Measurements from ENCODE around the gene AMPH. TPM values are rescaled to one million over a fixed set of nuclear protein-coding genes. Genes with fewer than 3 reads are reported as not detected.
"Not testable (repeated sequence)": the region's sequence is repeated elsewhere in the genome, so short reads cannot be mapped to it uniquely, and the experiment has no call there.

The AMPH gene
- total RNA-seq, 1 donor = not detected

- no peak for DNase-seq (ENCODE audit: low read depth in 2 of 3, low spot score in 2 of 3)
These were observed 1.3 kb downstream of the AMPH start for GRCh38 chr7:38629651-38630510.

DNA sequence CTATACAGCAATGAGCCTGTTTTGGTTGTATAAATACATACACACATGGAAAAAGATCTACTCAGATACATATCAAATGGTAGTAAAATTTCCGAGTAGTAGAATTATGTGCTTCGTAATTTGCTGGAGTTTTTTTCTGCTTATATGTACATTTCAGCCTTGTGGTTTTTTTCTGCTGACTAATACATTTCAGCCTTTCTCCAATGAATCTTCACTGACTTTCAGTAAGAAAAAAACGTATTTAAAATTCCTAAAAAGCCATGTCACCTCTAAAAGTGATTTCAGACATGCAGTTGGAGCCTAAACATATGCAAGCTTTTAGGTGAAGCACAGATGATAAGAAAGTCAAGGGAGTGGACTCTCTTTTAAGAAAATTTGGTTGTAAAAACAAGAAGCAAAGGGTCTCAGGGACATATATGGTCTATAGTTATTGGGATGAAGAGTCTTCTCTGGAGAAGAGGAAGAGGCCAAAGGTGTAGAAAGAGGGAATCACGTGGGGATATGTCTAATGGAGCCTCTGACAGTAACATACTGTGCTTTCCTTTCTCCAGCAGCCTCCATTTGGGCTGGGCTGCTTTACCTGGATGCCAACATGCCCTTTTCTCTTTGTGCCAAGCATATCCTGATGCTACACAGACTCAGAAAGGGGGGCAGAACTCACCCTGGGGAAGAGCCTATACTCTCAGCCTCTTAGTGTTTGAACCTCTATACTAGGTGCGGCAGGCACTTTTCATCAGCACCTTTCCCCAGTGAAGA lies 2.4 kb downstream of the AMPH start:
- DNase-seq (ENCODE audit: low read depth in 2 of 3, low spot score in 2 of 3) = no peak

- no peak for DNase-seq (ENCODE audit: low read depth in 2 of 3, low spot score in 2 of 3)
These were observed 5.3 kb downstream of the AMPH start for GRCh38 chr7:38625866-38626265.

- DNase-seq (ENCODE audit: low read depth in 2 of 3, low spot score in 2 of 3) = no peak
These were observed 15.5 kb downstream of the AMPH start for GRCh38 chr7:38615665-38616064.

DNA sequence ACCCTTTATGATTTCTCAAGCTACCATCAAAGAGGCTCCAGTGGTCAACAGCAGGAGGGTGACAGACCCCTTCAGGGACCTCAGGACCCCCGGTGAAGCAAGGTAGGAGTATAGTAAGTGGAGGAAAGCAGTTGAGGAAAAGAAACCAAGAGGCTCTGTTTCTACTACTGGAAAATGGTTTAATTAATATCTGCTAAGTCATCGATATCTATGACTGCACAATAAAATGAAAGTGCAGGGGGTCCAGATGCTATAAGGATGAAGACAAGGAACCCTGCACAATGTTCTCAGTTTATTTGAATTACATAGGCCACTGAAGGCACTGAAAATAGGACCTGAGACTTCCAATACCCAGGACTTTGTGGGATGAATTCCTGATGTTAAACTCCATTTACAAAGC lies 23.7 kb downstream of the AMPH start:
- DNase-seq (ENCODE audit: low read depth in 2 of 3, low spot score in 2 of 3) = no peak

DNA sequence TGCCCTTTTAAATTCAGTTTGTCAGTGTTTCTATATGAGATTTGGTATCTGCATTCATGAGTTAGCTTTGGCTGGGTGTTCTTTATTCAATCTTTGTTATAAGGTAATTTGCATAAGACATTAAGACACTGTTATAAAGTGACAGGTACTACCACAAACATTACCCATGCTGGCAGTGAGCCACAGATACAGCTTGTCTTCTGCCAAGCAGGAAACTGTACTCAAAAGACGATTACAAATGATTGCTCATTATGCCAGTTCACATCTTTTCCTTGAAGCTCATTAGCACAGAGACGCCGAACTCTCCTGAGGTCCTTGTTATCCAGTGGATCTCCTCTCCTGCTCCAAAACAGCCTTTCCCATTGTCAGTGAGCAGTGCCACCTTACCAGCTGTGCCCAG lies 30.4 kb downstream of the AMPH start:
- DNase-seq (ENCODE audit: low read depth in 2 of 3, low spot score in 2 of 3) = no peak

GRCh38 chr7:38594949-38595348 lies 36.2 kb downstream of the AMPH start:
- DNase-seq (ENCODE audit: low read depth in 2 of 3, low spot score in 2 of 3) = no peak

GRCh38 chr7:38592737-38593288 lies 38.4 kb downstream of the AMPH start:
- DNase-seq (ENCODE audit: low read depth in 2 of 3, low spot score in 2 of 3) = no peak

DNA sequence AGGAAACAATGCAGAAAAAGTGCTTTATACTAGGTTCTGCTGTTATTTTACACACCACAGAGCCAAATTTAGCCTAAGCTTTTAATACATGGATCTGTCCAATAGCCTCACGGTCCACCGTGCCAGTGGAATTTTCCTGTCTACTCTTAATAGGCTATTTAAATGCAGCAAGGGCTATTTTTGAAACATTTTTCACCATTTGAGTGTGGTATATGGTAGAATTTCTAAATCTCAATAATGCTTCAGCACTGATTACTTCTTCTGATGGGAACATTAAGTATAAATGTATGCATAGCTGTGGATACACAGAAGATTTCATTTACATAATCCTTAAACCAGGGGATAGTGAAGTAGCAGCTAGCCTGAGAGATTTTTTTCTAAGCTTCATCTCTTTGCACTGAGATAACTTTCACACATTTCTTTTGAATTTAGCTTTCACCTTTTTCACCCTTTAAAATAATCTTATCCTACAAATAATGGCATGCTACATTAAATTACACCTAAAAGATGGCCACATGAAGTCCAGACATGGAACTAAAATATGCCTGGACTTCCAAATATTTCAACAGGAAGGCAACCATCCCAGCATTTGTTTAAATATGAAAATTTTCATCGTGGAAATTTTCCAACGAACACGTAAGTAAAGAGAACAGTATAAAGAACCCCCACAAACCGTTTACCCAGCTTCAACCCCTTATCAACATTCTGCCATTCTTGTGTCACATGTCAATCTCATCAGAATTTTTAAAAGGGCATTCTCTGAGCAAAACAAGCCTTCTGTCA lies 45.4 kb downstream of the AMPH start:
- DNase-seq (ENCODE audit: low read depth in 2 of 3, low spot score in 2 of 3) = no peak

GRCh38 chr7:38584443-38585210 lies 46.5 kb downstream of the AMPH start:
- DNase-seq (ENCODE audit: low read depth in 2 of 3, low spot score in 2 of 3) = no peak

DNA sequence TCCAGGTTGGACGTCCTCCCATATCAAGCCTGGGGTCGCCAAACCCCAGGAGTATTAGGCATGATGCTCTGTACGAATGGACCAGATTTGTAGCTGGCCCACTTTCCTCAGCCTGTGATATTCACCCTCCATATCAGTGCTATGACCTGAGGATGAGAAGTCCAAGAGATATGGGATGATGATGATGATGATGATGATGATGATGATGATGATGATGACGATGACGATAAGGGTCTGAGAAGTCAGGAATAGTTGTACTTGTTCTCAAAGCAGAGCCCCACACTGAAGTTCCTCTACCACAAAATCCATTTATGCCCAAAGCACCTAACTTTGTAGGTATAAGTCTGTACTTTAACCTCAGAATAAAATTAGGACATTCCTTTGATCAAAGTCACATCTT lies 50.7 kb downstream of the AMPH start:
- DNase-seq (ENCODE audit: low read depth in 2 of 3, low spot score in 2 of 3) = no peak

DNA sequence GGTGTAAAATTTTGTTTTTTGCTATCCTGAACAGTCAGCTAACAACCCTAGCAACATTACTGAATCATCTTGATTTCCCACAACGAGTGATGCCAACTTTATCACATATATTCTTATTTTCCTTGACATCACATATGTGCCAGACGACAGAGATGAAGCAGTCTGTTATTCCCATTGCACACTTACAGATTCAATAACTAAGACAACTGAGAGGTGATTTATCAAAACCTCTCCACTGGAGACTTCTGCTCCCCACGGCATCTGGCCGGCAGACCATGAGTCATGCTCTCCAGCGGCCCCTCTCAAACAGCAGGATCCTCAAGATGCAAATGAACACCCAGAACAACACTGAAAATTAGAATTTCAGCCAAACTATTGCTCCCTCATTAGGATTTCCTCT lies 57.1 kb downstream of the AMPH start:
- no peak for DNase-seq (ENCODE audit: low read depth in 2 of 3, low spot score in 2 of 3)

GRCh38 chr7:38571620-38572019 lies 59.6 kb downstream of the AMPH start:
- not testable (repeated sequence) for DNase-seq (ENCODE audit: low read depth in 2 of 3, low spot score in 2 of 3)

DNA sequence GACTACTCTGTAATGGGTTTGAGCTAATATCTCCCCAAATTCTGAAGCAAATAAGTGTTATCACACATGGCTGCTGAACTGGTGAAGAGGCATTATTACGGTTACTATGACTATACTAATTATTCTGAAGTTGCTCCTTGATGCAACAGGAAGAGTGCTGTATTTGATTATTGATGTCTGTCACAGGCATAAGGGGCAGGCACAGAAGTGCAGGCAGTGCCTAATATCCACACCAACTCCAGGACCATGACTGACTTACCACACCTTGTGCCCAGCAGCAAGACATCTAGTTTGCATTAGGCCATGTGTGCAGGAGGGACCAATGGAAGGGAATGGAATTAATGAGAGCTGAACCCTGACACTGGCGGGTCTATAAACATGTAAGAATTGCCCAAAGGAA lies 62.7 kb downstream of the AMPH start:
- DNase-seq (ENCODE audit: low read depth in 2 of 3, low spot score in 2 of 3) = no peak

DNA sequence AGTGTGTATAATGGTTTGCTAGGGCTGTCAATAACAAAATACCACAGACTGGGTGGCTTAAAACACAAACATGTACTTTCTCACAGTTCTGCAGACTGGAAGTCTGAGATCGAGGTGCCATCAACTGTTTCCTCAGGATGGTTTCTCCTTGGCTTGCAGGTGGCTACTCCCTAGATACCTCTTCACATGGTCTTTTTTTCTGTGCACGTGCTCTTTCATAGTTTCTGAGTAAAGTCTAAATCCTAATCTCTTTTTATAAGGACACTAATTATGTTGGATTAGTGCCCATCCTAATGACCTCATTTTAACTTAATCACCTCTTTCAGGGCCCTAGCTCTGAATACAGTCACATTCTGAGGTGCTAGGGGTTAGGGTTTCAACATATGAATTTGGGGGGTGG lies 65.9 kb downstream of the AMPH start:
- no peak for DNase-seq (ENCODE audit: low read depth in 2 of 3, low spot score in 2 of 3)

DNA sequence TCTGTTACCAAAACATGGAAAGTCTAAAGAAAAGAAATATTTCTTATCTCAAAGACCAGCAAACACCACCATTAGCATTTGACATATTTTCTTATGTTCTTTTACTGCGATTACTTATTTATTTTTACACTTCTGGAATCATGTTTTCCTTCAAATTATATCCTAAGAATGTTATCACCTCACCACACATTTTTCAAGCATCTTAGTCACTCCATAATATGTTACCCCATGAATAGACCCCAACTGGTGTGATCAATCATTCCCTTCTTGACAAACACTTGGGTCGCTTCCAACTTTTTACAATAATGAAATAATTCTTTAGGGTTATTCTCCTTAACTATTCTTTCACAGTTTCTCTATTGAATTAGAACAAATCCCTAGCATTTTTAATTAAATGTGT lies 67.4 kb downstream of the AMPH start:
- DNase-seq (ENCODE audit: low read depth in 2 of 3, low spot score in 2 of 3) = no peak

DNA sequence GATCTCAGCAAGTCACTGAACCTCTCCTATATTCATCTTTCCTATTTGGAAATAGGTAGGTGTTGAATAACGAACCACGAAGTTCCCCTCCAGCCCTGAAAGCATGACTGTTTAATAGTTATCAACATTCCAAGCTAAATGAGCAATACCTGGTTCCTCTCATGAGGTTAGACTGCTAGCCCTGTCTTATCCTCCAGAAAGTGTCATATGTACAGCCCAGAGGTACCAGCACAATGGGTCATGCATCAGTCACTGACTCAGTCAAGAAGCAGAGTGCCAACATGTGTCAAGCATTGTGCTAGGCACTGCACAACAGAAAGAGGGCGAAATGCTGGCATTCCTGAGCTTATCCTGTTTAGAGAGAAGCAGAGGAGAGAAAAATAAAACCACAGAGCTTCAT lies 70.0 kb downstream of the AMPH start:
- DNase-seq (ENCODE audit: low read depth in 2 of 3, low spot score in 2 of 3) = no peak

DNA sequence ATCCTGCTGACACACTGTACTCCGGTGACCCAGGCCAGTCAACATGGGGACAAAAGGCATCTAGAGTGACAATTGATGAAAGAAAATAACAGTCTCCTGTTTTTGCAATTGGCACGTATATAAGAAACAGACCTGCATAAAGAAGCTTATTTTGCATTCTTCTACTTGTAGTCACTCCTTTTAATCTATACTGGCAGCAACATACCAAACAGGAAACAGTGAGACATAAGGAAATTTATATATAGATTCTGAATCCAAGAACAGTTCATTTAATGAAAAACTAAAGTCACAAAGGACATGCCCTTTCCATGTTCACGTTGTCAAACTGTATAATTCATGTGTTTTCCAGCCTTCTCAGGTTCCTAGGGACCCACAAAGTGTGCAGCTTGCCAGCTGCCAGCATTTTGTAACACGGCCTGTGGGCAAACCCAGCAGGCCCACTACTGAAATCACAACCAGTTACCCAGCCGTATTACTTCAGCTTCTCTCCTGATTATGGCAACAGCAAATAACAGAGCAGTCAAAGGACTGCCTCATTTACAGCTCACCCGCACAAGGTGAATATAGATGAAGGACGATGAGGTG lies 72.3 kb downstream of the AMPH start:
- no peak for DNase-seq (ENCODE audit: low read depth in 2 of 3, low spot score in 2 of 3)

DNA sequence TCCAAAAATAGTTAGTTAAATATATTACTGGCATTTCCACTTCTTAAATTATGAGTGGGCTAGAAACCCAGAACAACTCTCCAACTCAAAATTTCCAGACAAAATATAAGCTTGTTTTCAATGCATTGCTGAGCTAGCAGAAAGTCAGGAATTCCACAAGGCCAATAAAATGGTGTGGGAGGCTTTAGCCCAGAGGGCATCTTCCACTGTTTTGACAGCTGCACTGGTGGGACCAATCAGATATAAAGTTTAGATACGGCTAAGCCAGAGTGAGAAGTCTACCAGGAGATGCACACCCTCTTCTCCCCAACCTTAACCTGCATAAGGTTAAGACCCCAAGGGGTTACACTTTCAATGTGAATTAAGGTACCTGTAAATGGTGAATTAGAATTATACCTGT lies 76.6 kb downstream of the AMPH start:
- DNase-seq (ENCODE audit: low read depth in 2 of 3, low spot score in 2 of 3) = no peak

DNA sequence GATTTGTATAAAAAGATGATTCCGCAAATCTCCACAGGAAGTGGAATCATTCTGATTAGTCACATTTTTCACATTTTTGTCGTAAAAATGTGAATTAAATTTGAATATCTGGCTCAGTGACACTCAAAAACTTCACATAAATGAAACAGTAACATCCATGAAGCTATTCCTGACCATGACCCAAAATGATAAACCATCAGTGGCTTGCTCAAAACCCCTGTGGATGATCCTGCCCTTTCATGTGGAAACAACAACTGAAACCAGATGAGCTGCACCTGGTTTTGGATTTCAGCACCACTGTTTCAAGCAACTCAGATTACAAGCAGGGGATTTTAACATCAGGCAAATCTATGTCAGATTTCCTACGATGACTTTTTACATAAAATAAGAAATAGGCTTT lies 80.3 kb downstream of the AMPH start:
- DNase-seq (ENCODE audit: low read depth in 2 of 3, low spot score in 2 of 3) = no peak

All from hematopoietic multipotent progenitor cell (in vitro differentiated cells).